Raji (cell line): Measurements from ENCODE around the gene TTC9B.

ENCODE experiments used
- POLR2A ChIP-seq: IDR thresholded peaks from 2 replicates; pipeline ENCODE4 v1.6.1; 2011; ENCODE audit warnings: low read depth, low read length, control low read depth; ENCODE audit not compliant: insufficient read depth

The TTC9B gene

DNA sequence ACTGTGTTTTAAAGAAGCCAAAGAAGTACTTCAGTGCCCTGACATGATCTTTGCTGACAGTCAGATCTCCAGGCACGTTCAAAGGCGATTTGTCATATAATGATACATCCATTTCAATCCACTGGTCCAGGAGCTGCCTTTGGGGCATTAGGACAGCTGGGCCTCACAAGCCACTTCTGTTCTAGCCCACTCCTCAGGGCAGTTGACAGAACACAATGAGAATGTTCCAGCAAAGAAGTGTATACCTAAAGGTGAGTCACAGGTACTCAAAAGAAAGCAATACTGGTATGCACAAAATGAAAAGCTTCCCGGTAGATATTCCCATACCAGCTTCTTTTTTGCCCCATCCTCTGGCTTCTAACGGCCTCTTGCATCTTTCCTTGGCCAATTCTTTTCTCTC is 39.4 kb downstream of the TTC9B start:
- no peak for TF ChIP-seq POLR2A

DNA sequence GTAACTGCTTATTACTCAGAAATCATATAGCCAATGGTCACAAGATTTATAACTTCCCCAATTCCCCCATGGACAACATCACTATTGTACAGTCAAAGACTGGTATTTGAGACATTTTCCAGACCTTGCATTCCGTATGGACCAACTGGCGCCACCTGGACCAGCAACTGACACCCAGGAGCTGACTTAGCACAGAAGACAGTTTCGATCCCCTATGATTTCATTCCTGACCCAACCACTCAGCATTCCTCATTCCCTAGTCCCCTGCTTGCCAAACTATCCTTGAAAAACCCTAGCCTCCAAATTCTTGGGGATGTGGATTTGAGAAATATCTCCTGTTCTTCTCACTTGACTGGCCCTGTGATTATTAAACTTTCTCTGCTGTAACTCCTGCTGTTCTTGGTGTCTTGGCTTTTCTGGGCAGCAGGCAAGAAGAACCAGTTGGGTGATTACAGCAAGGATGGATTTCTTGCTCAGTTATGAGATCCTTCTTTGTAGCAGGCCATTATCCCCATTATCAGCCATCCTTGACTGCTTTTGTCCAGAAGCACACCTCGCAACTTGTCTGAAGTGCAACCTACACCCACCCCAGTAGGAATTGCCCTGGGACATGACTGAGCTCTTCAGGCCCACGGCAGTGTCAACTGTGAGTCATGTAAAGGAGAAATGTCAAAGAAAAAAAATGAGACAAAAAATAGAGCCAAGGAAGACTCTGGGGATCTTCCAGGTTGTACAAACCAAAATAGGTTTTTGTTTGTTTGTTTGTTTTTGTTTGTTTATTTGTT is 40.7 kb downstream of the TTC9B start:
- TF ChIP-seq POLR2A = no peak

DNA sequence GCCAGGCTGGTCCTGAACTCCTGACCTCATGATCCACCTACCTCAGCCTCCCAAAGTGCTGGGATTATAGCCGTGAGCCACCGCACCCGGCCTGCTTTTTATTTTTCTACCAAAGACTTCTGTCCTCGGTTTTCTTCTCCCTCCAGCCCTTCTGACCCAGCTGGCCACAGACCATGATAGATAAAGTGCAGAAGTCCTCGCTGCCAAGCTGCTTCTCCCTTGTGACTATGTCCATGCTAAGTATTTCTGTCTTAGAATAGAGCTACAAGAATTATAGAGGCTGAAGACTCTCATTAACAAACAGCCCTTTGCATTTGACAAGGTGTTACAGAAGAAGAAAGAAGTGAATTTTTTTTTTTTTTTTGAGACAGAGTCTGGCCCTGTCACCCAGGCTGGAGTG is 42.4 kb downstream of the TTC9B start:
- TF ChIP-seq POLR2A = no peak

DNA sequence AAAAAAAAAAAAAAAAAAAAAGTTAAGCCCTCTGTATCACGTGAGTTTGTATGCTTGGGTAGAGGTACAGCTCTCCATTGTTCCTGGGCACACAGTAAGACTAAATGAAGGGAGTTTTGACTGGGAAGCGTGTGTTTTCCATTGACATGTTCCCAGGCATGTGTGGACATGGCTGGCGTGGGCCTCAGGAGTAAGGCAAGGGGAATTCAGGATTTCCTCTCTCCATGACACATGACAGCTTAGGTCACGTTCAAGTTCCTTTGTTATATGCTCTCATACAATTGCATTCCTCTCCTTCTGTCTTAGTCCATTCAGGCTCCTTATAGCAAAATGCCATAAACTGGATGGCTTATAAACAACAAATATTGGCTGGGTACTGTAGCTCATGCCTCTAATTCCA is 44.1 kb downstream of the TTC9B start:
- no peak for TF ChIP-seq POLR2A
